Endothelial cell of umbilical vein (primary cell): ENCODE results near the gene MID1. TPM values are rescaled to one million over a fixed set of nuclear protein-coding genes. Genes with fewer than 3 reads are reported as not detected.

Source experiments
- BruUV-seq: library from RNA; stranded (reverse); fragments of 400-500 nt; replicated peaks from 2 replicates; lab custom pipeline; 2021; lab: Mats Ljungman, UMichigan
- CTCF ChIA-PET: fragments of 300-600, 350-600 bp; sonication (Branson Sonifier 250); formaldehyde crosslinking; loops from one replicate; lab custom pipeline; 2021; ENCODE audit warnings: antibody characterized with exemption, inconsistent platforms; lab: Charles Lee
- POLR2A ChIA-PET: fragments of 300-600, 350-600 bp; sonication (Branson Sonifier 250); formaldehyde crosslinking; loops from one replicate; lab custom pipeline; 2021; ENCODE audit warnings: antibody characterized with exemption, inconsistent platforms; lab: Charles Lee
- DNase-seq: peaks from one replicate; pipeline ENCODE4 v3.0.0-alpha.2; 2011; ENCODE audit warnings: low read depth, low spot score
- FAIRE-seq: peaks from 2 replicates; lab custom pipeline; 2011; peaks lifted over from hg19 to GRCh38; lab: Jason Lieb, UNC
- H2AFZ ChIP-seq: 2 replicates; pipeline ENCODE4 v1.6.0; 2012; ENCODE audit warnings: low read depth, low read length, control low read depth, inconsistent platforms
- H3K27ac ChIP-seq: 2 replicates; pipeline ENCODE4 v1.5.1; 2011; ENCODE audit warnings: low read depth, mild to moderate bottlenecking, control low read depth, low read length, moderate library complexity; ENCODE audit not compliant: insufficient read depth
- H3K27me3 ChIP-seq, 2 experiments: 2 replicates each; pipeline versions ENCODE4 v1.6.0 to v1.6.1; 2011; ENCODE audit warnings: low read length in 2 of 2, mixed read lengths in 1 of 2; ENCODE audit not compliant: control insufficient read depth in 2 of 2, insufficient read depth in 2 of 2
- H3K36me3 ChIP-seq, 2 experiments: 2 replicates in 1 of 2; 3 replicates in 1 of 2; pipeline ENCODE4 v1.5.1; 2011; ENCODE audit warnings: low read length in 2 of 2, mild to moderate bottlenecking in 1 of 2, moderate library complexity in 1 of 2; ENCODE audit not compliant: control insufficient read depth in 2 of 2, insufficient read depth in 2 of 2; ENCODE audit errors: extremely low read depth in 1 of 2
- H3K4me1 ChIP-seq: 3 replicates; pipeline ENCODE4 v1.5.1; 2011; ENCODE audit warnings: mild to moderate bottlenecking, low read length; ENCODE audit not compliant: control insufficient read depth, insufficient read depth; ENCODE audit errors: extremely low read depth
- H3K4me2 ChIP-seq: 2 replicates; pipeline ENCODE4 v1.6.1; 2011; ENCODE audit warnings: low read length, control low read depth, mixed read lengths; ENCODE audit not compliant: insufficient read depth
- H3K4me3 ChIP-seq, 3 experiments: fragments of 200-600 bp in 1 of 3; sonication (generic), shearing (Covaris generic) in 1 of 3; replicated peaks in 1 of 3; 2 replicates each; pipeline ENCODE4 v1.5.1; 2011 to 2016; ENCODE audit warnings: control low read depth in 3 of 3, low read length in 3 of 3, mild to moderate bottlenecking in 2 of 3, inconsistent platforms in 1 of 3, low read depth in 1 of 3, moderate library complexity in 1 of 3; ENCODE audit not compliant: insufficient read depth in 1 of 3
- H3K79me2 ChIP-seq: 2 replicates; pipeline ENCODE4 v1.6.0; 2012; ENCODE audit warnings: low read length, inconsistent platforms; ENCODE audit not compliant: control insufficient read depth, insufficient read depth
- H3K9ac ChIP-seq: replicated peaks from 2 replicates; pipeline ENCODE3; 2011; ENCODE audit warnings: low read length, control low read depth; ENCODE audit not compliant: insufficient read depth; ENCODE audit errors: extremely low read depth
- H3K9me1 ChIP-seq: replicated peaks from 3 replicates; pipeline ENCODE4 v1.6.0; 2011; ENCODE audit warnings: mild to moderate bottlenecking, low read length; ENCODE audit not compliant: control insufficient read depth, insufficient read depth; ENCODE audit errors: extremely low read depth
- H3K9me3 ChIP-seq: replicated peaks from 2 replicates; pipeline ENCODE4 v1.5.1; 2012; ENCODE audit warnings: low read length, inconsistent platforms; ENCODE audit not compliant: control insufficient read depth, insufficient read depth
- H4K20me1 ChIP-seq: replicated peaks from 2 replicates; pipeline ENCODE3; 2011; ENCODE audit warnings: mild to moderate bottlenecking, low read length; ENCODE audit not compliant: control insufficient read depth, insufficient read depth; ENCODE audit errors: extremely low read depth
- CTCF ChIP-seq, 2 donors: IDR thresholded peaks; 1 replicate in 1 of 2; 2 replicates in 1 of 2; pipeline ENCODE4 v1.5.1; 2011; ENCODE audit warnings: low read length in 2 of 2, mild to moderate bottlenecking in 2 of 2, moderate library complexity in 2 of 2, control low read depth in 1 of 2, inconsistent platforms in 1 of 2, low read depth in 1 of 2; ENCODE audit not compliant: insufficient read depth in 1 of 2; ENCODE audit errors: extremely low read depth in 1 of 2
- EZH2 ChIP-seq: IDR thresholded peaks from 2 replicates; pipeline ENCODE4 v1.6.1; 2012; ENCODE audit warnings: borderline replicate concordance, low read depth, mild to moderate bottlenecking, moderate library complexity, low read length, inconsistent platforms; ENCODE audit not compliant: severe bottlenecking
- FOS ChIP-seq: IDR thresholded peaks from 2 replicates; pipeline ENCODE4 v1.6.1; 2011; ENCODE audit warnings: mild to moderate bottlenecking, low read length, moderate library complexity, borderline replicate concordance; ENCODE audit not compliant: insufficient read depth
- GATA2 ChIP-seq: IDR thresholded peaks from 2 replicates; pipeline ENCODE4 v1.7.0; 2011; ENCODE audit warnings: low read depth, mild to moderate bottlenecking, moderate library complexity, mixed read lengths, low read length; ENCODE audit not compliant: insufficient read length, insufficient read depth
- MYC ChIP-seq: IDR thresholded peaks from one replicate; pipeline ENCODE4 v1.6.1; 2011; ENCODE audit warnings: mild to moderate bottlenecking, low read depth, low read length
- POLR2AphosphoS5 ChIP-seq: IDR thresholded peaks from 2 replicates; pipeline ENCODE4 v1.6.1; 2012; ENCODE audit warnings: low read depth, mild to moderate bottlenecking, control low read depth, low read length, moderate library complexity; ENCODE audit not compliant: insufficient read depth
- dilution Hi-C: fragments of 300-500 bp; cut with MboI; formaldehyde crosslinking; loops from one replicate; pipeline ENCODE4 v1.15.0; 2019; ENCODE audit warnings: low sequenced_read_pairs; ENCODE audit not compliant: extremely low pct_ligation_motif_present
- intact Hi-C: fragments of 100-400 bp; cut with micrococcal nuclease; formaldehyde crosslinking; loops from one replicate; pipeline ENCODE4 v1.10.0; 2022
- polyA plus RNA-seq, 4 experiments: library from polyadenylated mRNA; depleted of rRNA in 3 of 4; stranded (reverse) in 3 of 4; unstranded in 1 of 4; fragments of >200 nt; gene quantifications; 2 replicates each; pipeline versions ENCODE4 v1.2.1 to v1.2.3, GENCODE V29; 2011 to 2012; ENCODE audit warnings: missing spikeins in 1 of 4
- total RNA-seq: library from RNA; stranded (reverse); gene quantifications from 2 replicates; pipeline ENCODE4 v1.2.3, GENCODE V29; 2021
- TF ChIP-seq, protein P1 (sequence below): IDR thresholded peaks from 2 replicates; pipeline ENCODE4 v1.6.1; 2011; ENCODE audit not compliant: insufficient read depth, insufficient read length

The MID1 gene
- total and polyA plus RNA-seq, 2 donors (not counting 3 experiments of a cell fraction or from before 2014, with no cell fraction given), result 21.3 to 29.8 TPM

DNA sequence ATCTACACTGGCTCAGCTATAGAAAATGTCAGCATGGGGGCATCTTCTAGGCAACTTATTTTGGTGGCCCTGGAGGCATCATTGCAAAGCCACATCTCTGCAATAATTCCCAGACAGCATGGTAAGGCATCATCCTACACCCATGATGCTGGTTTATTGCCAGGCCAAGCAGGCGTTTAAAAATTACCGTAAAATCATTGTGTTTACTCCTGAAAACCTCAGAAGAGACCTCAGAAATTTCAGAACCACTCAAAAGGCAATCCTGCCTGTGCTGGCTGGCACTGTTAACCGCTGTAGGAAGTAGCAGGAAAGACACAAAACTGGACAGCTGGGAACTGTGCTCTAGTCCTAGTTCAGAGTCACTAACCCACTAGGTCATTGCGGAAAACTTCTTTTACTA lies 63.2 kb downstream of the MID1 start:
- DNase-seq, result no peak
- Histone ChIP-seq H3K4me2 (no peak overlapping the region), H3K9ac (no peak overlapping the region), H3K4me3 (no peak overlapping the region), H3K27ac (no peak overlapping the region), H3K36me3 (no peaks in the 10 kb centered on the region), H3K27me3 (no peaks in the 10 kb centered on the region), H3K79me2 (peaks cover 11% of the 10 kb centered on the region), H4K20me1 (no peaks in the 10 kb centered on the region), H3K9me1 (no peaks in the 10 kb centered on the region), H3K4me1 (peaks cover 18% of the 10 kb centered on the region), H2AFZ (no peak overlapping the region), H3K9me3 (no peaks in the 10 kb centered on the region)
- intact Hi-C loops (loop anchor here (5.0 kb wide), 1 partner anchor 50 kb away; no protein-coding TSS in a partner anchor), dilution Hi-C loops (no loop called here)
- no peak for FAIRE-seq
- TF ChIP-seq FOS, result no peak
- no peak for TF ChIP-seq EZH2
- no peak for TF ChIP-seq MYC
- TF ChIP-seq, protein P1, sequence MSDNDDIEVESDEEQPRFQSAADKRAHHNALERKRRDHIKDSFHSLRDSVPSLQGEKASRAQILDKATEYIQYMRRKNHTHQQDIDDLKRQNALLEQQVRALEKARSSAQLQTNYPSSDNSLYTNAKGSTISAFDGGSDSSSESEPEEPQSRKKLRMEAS, result no peak
- TF ChIP-seq GATA2, result no peak
- no peak for TF ChIP-seq CTCF (IDR thresholded peaks at IDR 0.05; ENCODE audit: extremely low read depth in 1 of 2, insufficient read depth in 1 of 2, low read depth in 1 of 2, low read length in 2 of 2)
- TF ChIP-seq POLR2AphosphoS5, result no peak
- ChIA-PET CTCF (interaction anchor here (3.0 kb wide), 1 partner anchor 41 kb away, joined by 13 read pairs; no protein-coding TSS in a partner anchor), POLR2A (no interaction called here)
- BruUV-seq, result no TSS peak
